Immature natural killer cell (primary cell): ENCODE data around the gene FATE1. TPM values are rescaled to one million over a fixed set of nuclear protein-coding genes. Genes with fewer than 3 reads are reported as not detected.

Experiments
- DNase-seq, 3 donors: peaks; one replicate each; pipeline ENCODE4 v3.0.0; 2022; ENCODE audit warnings: mixed read lengths in 1 of 3
- H3K27ac Mint-ChIP-seq, 6 donors: one replicate each; pipeline ENCODE4 v1.8.0; 2020; ENCODE audit warnings: mixed read lengths in 6 of 6, mild to moderate bottlenecking in 5 of 6, inconsistent platforms in 4 of 6, moderate library complexity in 3 of 6
- H3K27me3 Mint-ChIP-seq, 3 donors: one replicate each; pipeline ENCODE4 v1.8.0; 2020 to 2021; ENCODE audit warnings: low read depth in 3 of 3, mild to moderate bottlenecking in 3 of 3, mixed read lengths in 3 of 3, moderate library complexity in 3 of 3, inconsistent platforms in 1 of 3
- H3K36me3 Mint-ChIP-seq, 3 donors: one replicate each; pipeline ENCODE4 v1.8.0; 2020; ENCODE audit warnings: mixed read lengths in 3 of 3, inconsistent platforms in 2 of 3, mild to moderate bottlenecking in 2 of 3
- H3K4me1 Mint-ChIP-seq, 2 donors: one replicate each; pipeline ENCODE4 v1.8.0; 2020; ENCODE audit warnings: inconsistent platforms in 2 of 2, mild to moderate bottlenecking in 2 of 2, mixed read lengths in 2 of 2, moderate library complexity in 1 of 2
- H3K4me3 Mint-ChIP-seq, 5 donors: one replicate each; pipeline ENCODE4 v1.8.0; 2020; ENCODE audit warnings: mild to moderate bottlenecking in 5 of 5, mixed read lengths in 5 of 5, inconsistent platforms in 3 of 5, moderate library complexity in 3 of 5
- H3K9me3 Mint-ChIP-seq, 6 donors: one replicate each; pipeline ENCODE4 v1.8.0; 2020; ENCODE audit warnings: mild to moderate bottlenecking in 6 of 6, mixed read lengths in 6 of 6, inconsistent platforms in 4 of 6, moderate library complexity in 3 of 6
- polyA plus RNA-seq, 3 donors: library from polyadenylated mRNA; unstranded; fragments of 300-500 nt; fragmentation: Illumina TruSeq; gene quantifications; one replicate each; pipeline ENCODE4 v1.2.3, GENCODE V29; 2021

FATE1 gene
- polyA plus RNA-seq, 3 donors from 2014 or later: not detected

DNA sequence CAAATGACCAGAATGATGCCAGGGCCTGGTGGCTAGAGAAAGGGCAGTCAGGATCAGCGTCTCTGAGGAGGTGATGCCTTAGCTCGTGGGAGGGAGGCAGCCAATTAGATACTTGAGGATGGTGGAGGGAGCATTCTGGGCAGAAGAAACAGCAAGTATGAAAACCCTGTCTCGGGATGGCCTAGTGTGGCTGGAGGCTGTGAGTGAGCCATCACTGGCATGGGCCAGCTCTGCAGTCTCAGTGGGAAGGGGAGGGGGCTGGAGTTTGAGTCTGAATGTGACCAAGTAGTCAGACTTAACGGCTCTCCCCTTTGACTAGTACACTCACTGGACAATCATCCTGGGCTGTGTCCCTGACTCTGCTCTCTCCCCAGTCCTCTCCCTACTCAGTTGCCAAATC, 25.8 kb downstream of the FATE1 start:
- Mint-ChIP-seq H3K4me3 (no peak overlapping the region), H3K9me3 (no peaks in the 10 kb centered on the region), H3K36me3 (no peaks in the 10 kb centered on the region), H3K27me3 (peaks cover 0 to 4% (median 2%) of the 10 kb centered on the region in 3 donors), H3K27ac (no peak overlapping the region), H3K4me1 (no peaks in the 10 kb centered on the region)
- no peak for DNase-seq

DNA sequence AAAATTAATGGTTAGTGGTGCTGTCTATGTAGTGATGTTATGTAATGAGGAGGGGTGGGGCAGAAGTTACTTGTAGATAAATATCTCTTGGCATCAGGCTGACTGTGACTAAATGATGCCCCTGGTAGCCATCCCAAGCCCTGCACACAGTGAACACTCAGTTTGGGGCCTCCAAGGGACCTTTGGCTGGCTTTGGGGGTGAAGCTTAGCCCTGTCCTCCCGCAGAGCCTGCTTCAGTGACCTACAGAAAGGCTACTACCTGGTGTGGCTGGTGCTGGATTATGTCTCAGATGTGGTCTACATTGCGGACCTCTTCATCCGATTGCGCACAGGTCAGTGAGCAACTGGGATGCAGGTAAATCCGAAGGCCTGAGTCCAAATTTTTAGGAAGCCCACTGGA, 26.5 kb downstream of the FATE1 start:
- Mint-ChIP-seq H3K27me3 (peaks cover 0 to 4% (median 2%) of the 10 kb centered on the region in 3 donors), H3K36me3 (no peaks in the 10 kb centered on the region)

DNA sequence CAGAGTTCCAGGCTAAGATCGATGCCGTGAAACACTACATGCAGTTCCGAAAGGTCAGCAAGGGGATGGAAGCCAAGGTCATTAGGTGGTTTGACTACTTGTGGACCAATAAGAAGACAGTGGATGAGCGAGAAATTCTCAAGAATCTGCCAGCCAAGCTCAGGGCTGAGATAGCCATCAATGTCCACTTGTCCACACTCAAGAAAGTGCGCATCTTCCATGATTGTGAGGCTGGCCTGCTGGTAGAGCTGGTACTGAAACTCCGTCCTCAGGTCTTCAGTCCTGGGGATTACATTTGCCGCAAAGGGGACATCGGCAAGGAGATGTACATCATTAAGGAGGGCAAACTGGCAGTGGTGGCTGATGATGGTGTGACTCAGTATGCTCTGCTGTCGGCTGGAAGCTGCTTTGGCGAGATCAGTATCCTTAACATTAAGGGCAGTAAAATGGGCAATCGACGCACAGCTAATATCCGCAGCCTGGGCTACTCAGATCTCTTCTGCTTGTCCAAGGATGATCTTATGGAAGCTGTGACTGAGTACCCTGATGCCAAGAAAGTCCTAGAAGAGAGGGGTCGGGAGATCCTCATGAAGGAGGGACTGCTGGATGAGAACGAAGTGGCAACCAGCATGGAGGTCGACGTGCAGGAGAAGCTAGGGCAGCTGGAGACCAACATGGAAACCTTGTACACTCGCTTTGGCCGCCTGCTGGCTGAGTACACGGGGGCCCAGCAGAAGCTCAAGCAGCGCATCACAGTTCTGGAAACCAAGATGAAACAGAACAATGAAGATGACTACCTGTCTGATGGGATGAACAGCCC, 28.0 kb downstream of the FATE1 start:
- Mint-ChIP-seq H3K27ac (no peak overlapping the region), H3K4me3 (no peak overlapping the region), H3K4me1 (no peaks in the 10 kb centered on the region), H3K9me3 (no peaks in the 10 kb centered on the region), H3K36me3 (no peaks in the 10 kb centered on the region), H3K27me3 (peaks cover 0 to 2% (median 0%) of the 10 kb centered on the region in 3 donors)
- DNase-seq: no peak

More for the DNA sequence above, 26.5 kb downstream of the FATE1 start:
- Mint-ChIP-seq H3K9me3 (no peaks in the 10 kb centered on the region), H3K4me1 (no peaks in the 10 kb centered on the region), H3K27ac (no peak overlapping the region), H3K4me3 (no peak overlapping the region)
- DNase-seq: no peak

DNA sequence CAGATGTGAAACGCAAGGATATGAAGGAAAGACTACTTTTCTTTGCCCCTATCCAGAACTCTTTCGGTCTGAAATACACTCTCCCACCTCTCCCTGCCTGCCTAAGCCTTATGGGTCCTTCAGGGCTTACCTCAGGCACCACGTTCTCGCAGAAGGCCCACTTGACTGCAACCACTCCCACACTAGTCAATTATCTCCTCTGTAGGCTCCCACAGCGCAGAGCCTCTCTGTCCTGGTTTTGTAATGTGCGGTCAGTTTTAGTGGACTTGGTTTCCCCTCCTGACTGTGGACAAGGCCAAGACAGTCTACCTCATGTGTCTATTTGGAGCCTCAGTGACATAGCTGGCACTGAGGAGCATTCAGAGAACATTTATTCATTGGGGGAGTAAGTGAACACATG, 29.8 kb downstream of the FATE1 start:
- Mint-ChIP-seq H3K4me1 (no peaks in the 10 kb centered on the region), H3K27ac (no peak overlapping the region), H3K9me3 (no peaks in the 10 kb centered on the region), H3K36me3 (no peaks in the 10 kb centered on the region), H3K27me3 (peaks cover 0 to 6% (median 2%) of the 10 kb centered on the region in 3 donors), H3K4me3 (no peak overlapping the region)
- no peak for DNase-seq

DNA sequence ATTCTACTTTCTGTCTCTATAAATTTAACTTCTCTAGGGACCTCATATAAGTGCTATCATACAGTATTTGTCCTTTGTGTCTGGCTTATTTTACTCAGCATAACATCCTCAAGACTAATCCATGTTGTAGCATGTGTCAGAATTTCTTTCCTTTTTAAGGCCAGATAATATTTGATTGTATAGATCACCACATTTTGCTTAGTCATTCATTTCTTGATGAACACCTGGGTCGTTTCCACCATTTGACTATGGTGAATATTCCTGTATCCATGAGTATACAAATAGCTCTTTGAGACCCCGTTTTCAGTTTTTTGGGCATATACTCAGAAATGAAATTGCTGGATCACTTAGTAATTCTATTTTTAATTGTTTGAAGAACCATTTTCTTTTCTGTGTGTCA, 30.7 kb downstream of the FATE1 start:
- no peak for DNase-seq
- Mint-ChIP-seq H3K27ac (no peak overlapping the region), H3K4me3 (no peak overlapping the region), H3K27me3 (peaks cover 0 to 10% (median 4%) of the 10 kb centered on the region in 3 donors), H3K9me3 (no peaks in the 10 kb centered on the region), H3K36me3 (no peaks in the 10 kb centered on the region), H3K4me1 (no peaks in the 10 kb centered on the region)

DNA sequence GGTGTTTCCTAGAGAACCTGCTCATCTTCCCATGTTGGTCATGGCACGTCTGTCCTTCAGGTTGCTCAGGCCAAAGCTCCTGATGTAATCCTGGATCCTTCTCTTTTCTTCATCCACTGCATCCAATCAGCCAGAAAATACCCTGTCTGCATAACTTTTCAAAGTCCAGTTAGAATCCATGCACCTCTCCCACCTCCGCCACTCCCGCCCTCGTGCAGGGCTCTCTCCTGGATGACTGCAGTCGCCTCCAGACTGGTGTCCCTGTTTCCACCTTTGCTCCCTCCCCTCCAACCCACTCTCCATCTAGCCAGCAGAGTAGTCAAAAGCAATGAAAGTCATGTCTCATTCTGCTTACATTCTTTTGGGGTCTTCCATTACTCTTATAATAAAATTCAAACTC, 34.7 kb downstream of the FATE1 start:
- no peak overlapping the region for H3K27ac Mint-ChIP-seq
- DNase-seq: no peak
- no peaks in the 10 kb centered on the region for H3K36me3 Mint-ChIP-seq
- H3K27me3 Mint-ChIP-seq: peaks cover 0 to 10% (median 4%) of the 10 kb centered on the region in 3 donors
- no peaks in the 10 kb centered on the region for H3K4me1 Mint-ChIP-seq
- no peak overlapping the region for H3K4me3 Mint-ChIP-seq
- no peaks in the 10 kb centered on the region for H3K9me3 Mint-ChIP-seq

DNA sequence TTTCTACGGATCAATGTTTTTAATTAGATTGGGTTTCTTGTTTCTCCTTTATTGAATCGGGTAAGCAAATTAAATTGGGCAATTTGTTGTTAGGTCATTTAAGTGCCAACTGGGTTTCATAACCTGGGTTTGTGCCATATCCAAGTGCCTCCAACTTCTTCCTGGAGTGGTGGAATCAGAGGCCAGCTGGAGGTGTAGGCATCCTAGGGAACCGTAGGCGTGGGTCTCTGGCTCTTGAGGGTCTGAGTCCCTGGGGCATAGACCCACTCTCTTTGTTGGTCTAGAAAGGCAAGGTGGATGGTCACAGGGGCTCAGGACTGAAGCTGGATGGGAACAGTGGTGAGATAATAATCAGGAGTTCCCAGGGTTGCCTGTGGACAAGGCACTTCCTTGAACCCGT, 37.0 kb downstream of the FATE1 start:
- no peaks in the 10 kb centered on the region for H3K36me3 Mint-ChIP-seq
- H3K27ac Mint-ChIP-seq: no peak overlapping the region
- no peaks in the 10 kb centered on the region for H3K4me1 Mint-ChIP-seq
- peaks cover 0 to 13% (median 7%) of the 10 kb centered on the region in 3 donors for H3K27me3 Mint-ChIP-seq
- no peak overlapping the region for H3K4me3 Mint-ChIP-seq
- no peaks in the 10 kb centered on the region for H3K9me3 Mint-ChIP-seq
- no peak for DNase-seq

DNA sequence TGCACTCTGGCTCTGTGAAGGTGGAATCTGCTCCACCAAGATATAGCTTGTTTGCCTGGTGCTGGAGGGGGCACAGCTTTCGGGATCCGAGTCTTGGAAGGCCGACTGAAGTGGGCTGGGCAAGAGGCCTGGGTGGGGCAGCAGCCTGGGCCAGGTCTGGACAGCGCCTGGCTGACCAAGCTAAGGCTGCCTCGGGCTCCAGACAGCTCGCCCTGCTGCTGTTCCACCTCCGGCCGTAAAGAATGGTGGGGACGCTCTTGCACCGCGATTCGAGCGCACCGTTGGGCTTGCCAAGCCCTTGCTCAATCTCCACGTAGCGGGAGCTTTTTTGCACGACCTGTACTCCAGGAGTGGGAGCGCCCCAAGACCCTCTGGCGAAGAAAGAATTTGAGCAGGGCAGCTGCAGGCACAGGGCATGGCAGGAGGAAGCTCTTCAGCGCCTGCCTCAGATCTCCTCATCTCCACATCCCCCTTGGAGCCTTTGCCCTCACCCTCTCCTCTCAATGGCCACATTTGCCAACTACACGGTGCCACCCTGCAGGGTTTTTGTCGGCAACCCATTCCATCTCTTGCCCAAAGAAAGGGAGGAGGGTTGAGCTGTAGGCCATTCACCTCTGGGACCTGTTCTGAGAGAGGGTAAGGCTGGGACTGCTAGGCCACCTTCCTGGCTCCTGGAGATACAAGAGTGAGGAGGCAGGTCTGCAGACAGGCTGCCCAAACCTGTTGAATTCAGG, 37.6 kb downstream of the FATE1 start:
- Mint-ChIP-seq H3K4me3 (no peak overlapping the region), H3K36me3 (no peaks in the 10 kb centered on the region), H3K4me1 (no peaks in the 10 kb centered on the region), H3K27ac (no peak overlapping the region), H3K27me3 (peaks cover 0 to 13% (median 9%) of the 10 kb centered on the region in 3 donors), H3K9me3 (no peaks in the 10 kb centered on the region)
- DNase-seq: no peak

DNA sequence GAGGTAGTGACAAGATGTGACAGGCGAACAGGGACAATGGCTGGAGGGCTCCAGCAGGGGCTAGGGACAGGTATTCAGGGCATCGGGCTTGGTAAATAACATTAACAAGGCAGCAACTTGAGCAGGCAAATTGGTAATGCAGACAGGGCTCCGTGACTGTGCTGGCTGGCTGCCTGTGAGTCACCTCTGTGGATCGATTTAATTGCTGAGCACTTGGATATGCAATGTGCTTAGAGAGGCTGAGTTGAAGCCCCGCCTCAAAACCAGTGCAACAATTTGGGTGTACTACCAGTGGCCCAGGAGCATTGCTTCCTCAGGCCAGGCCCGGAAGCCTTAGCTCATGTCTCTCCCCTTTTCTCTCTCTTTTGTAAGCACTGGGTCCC, 38.2 kb downstream of the FATE1 start:
- H3K9me3 Mint-ChIP-seq: no peaks in the 10 kb centered on the region
- no peaks in the 10 kb centered on the region for H3K4me1 Mint-ChIP-seq
- no peaks in the 10 kb centered on the region for H3K36me3 Mint-ChIP-seq
- DNase-seq: no peak
- no peak overlapping the region for H3K27ac Mint-ChIP-seq
- peaks cover 0 to 13% (median 9%) of the 10 kb centered on the region in 3 donors for H3K27me3 Mint-ChIP-seq
- H3K4me3 Mint-ChIP-seq: no peak overlapping the region

DNA sequence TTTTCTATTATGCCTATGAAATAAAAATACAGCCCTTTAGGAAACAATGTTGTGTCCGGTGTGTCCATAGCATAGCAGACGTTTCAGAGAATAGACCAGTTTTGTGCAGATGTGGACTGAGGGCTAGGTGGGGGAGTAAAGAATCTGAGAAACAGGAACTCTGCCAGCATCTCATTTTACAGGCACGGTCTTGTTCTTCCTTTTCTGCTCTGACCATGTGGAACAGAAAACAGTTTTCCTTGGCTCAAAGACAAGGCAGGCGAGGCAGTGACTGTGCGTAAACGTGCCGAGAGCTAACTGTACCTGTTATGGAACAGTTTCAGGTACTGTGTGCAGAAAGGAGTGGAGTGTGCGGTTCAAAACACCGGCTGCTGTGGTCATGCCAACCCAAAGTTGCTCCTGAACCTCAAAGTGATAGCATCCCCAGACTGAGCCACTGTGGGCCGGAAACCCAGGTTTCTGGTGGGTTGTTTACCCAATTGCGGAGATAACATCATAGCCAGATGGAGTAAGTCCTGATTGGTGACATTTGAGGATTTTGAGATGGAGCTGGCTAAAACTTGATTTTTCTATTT, 38.9 kb downstream of the FATE1 start:
- Mint-ChIP-seq H3K27ac (no peak overlapping the region), H3K4me3 (no peak overlapping the region), H3K9me3 (no peaks in the 10 kb centered on the region), H3K27me3 (peaks cover 0 to 9% (median 7%) of the 10 kb centered on the region in 3 donors), H3K4me1 (no peaks in the 10 kb centered on the region), H3K36me3 (no peaks in the 10 kb centered on the region)
- DNase-seq: no peak

DNA sequence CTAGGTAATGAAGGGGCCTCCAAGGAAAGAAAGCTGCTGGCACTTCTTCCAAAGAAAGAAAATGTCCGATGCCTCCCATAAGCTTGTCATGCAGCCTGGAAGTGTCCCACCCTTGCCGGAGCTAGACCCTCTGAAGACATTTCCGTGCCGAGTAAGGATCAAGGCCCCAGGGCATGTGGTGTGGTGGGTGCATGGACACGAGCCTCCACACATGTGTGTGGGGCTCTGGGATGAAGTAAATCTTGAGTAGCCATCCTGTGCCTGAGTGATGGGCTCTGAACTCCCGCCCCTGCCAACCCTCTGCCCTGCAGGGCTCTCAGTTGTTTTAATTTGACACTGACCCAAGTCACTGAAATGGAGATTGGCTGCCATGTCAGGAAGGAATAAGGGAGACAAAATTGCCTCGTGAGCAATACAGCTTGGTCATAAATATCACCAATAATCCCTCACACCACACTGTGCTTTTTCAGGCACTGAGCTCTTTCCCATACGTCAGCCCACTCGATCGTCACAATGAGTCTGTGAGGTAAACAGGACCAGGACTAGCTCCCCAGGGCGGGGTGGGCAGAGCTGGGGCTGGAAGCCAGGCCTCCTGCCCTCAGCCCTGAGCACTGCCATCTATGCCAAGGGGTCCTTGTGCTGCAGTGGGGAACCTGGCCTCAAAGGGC, 43.3 kb downstream of the FATE1 start:
- Mint-ChIP-seq H3K4me3 (no peak overlapping the region), H3K27ac (no peak overlapping the region), H3K9me3 (no peaks in the 10 kb centered on the region), H3K27me3 (peaks cover 0 to 7% (median 2%) of the 10 kb centered on the region in 3 donors), H3K4me1 (no peaks in the 10 kb centered on the region), H3K36me3 (no peaks in the 10 kb centered on the region)
- DNase-seq: no peak

DNA sequence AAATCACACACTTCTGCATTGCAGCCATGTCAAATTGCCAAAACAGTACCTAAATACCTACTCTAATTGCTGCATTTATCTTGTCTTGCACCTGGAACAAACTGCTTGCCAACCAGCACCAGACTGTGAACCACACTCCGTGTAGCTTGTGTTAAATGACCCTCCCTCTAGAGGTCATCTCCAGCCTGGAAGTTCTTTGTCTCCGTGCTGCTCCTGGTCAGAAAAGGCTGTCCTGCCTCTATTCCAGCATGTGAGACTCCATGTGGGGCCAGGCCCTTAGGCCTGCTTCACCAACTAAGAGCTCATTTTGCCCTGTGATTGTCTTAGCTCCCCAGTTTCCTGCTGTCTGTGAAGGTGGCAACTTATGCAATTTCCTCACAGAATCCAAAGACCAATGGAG, 47.0 kb downstream of the FATE1 start:
- H3K27ac Mint-ChIP-seq: no peak overlapping the region
- no peaks in the 10 kb centered on the region for H3K9me3 Mint-ChIP-seq

DNA sequence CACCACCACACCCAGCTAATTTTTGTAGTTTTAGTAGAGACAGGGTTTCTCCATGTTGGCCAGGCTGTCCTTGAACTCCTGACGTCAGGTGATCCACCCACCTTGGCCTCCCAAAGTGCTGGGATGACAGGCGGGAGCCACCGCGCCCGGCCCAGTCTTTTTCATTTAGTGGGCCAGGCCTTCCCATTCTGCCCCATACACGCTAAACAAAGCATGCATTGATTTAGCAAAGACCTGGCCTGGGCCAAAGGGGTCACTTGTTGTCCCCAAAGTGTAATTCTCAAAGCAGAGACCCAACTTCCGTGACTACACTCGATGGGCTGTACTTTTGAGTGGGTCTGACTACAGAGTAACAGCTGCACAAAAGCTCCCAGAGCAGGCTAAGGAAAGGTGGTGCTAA, 47.9 kb downstream of the FATE1 start:
- peaks cover 0 to 2% (median 0%) of the 10 kb centered on the region in 3 donors for H3K27me3 Mint-ChIP-seq
- DNase-seq: no peak
- no peaks in the 10 kb centered on the region for H3K36me3 Mint-ChIP-seq
- no peak overlapping the region for H3K27ac Mint-ChIP-seq
- no peak overlapping the region for H3K4me3 Mint-ChIP-seq
- H3K4me1 Mint-ChIP-seq: no peaks in the 10 kb centered on the region
- no peaks in the 10 kb centered on the region for H3K9me3 Mint-ChIP-seq

More for the DNA sequence above, 47.0 kb downstream of the FATE1 start:
- no peak for DNase-seq
- Mint-ChIP-seq H3K36me3 (no peaks in the 10 kb centered on the region), H3K4me1 (no peaks in the 10 kb centered on the region), H3K27me3 (peaks cover 0 to 2% (median 2%) of the 10 kb centered on the region in 3 donors), H3K4me3 (no peak overlapping the region)

DNA sequence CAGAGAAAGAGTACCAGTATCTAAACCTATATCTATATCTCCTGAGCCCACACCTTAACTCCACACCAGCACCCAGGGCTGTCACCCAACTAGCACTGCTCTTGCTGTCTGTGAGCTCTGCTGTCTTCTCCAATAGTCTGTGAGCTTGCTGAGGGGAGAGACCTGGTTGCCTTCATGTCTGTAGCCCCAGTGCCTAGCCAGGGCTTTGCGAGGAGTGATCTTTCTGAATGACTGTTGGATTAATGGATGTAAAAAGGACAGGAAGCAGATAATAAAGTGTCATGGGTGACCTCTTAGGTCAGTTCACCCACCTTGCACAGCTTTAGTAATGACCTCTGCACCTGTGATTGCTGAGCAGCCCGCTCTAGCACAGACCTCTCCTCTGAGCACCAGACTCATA, 49.2 kb downstream of the FATE1 start:
- no peak for DNase-seq
- Mint-ChIP-seq H3K27ac (no peak overlapping the region), H3K4me3 (no peak overlapping the region), H3K4me1 (no peaks in the 10 kb centered on the region), H3K36me3 (no peaks in the 10 kb centered on the region), H3K27me3 (peaks cover 0 to 2% (median 0%) of the 10 kb centered on the region in 3 donors), H3K9me3 (peaks cover 0 to 1% (median 0%) of the 10 kb centered on the region in 6 donors)
